ENCODE data around the gene CCDC63.
"Not testable (repeated sequence)": the region's sequence is repeated elsewhere in the genome, so short reads cannot be mapped to it uniquely, and the experiment has no call there.

The CCDC63 gene

DNA sequence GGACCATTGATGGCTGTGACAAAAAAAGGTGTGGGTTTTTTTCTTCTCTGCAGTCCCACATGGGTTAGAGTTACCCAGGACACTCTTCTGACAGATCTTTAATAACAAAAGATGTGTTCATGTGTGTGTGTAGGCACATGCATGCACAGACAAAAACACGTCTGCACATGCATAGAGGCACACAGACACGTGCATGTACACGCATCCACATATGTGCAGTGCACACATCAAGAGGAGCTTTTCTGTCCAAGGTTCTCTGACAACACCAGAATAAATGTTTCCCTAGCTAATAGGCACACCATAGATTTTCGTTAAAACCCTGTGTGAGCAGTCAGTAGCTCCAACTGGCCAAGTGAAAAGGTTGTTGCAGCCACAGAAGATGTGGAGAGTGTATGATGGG, 76.4 kb downstream of the CCDC63 start:
- DNase-seq (ENCODE audit: low read depth in 2 of 2) = no peak

- no peak for DNase-seq (ENCODE audit: low read depth in 2 of 2)
These were observed 77.0 kb downstream of the CCDC63 start for GRCh38 chr12:110923692-110924334.

DNA sequence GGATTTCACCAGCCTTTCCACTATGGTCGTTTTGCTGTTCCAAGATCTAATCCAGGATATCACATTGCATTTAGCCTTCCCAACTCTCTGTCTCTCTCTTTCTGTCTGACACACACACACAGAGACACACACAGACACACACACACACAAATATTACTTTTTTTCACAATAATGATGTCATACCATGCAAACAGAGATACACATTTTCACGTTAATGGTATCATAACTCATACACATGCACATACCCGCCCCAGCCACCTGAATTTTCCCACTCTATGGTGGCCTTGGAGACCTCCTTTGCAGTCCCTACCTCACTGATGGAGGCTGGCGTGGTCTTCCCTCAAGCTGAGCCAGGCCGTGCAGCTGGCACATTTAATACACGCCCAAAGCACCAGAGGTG, 80.8 kb downstream of the CCDC63 start:
- no peak for DNase-seq (ENCODE audit: low read depth in 2 of 2)

GRCh38 chr12:110928700-110929099, 81.9 kb downstream of the CCDC63 start:
- DNase-seq (ENCODE audit: low read depth in 2 of 2) = no peak

- DNase-seq (ENCODE audit: low read depth in 2 of 2) = no peak
These were observed 83.0 kb downstream of the CCDC63 start for GRCh38 chr12:110929818-110930217.

- no peak for DNase-seq (ENCODE audit: low read depth in 2 of 2)
These were observed 83.8 kb downstream of the CCDC63 start for GRCh38 chr12:110930348-110931314.

DNA sequence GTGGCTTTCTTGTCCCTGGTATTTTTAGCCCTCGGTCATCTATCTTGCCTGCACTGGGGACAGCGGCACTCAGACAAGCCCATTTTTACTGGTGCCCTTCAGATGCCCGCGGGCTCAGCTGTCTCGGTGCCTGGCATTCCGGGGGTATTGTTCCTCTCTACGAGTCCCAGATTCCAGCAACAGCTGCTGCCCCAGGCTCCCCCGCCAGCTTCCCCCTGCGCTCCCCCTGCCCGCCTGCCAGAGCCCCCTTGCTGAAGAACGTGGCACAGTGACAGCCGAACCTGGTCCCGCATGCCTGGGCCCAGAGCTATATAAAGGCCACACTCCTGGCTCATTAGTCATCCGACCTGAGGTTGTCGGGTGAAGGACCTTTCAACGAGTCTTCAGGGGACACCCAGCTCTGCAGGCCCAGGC, 84.5 kb downstream of the CCDC63 start:
- no peak for DNase-seq (ENCODE audit: low read depth in 2 of 2)

DNA sequence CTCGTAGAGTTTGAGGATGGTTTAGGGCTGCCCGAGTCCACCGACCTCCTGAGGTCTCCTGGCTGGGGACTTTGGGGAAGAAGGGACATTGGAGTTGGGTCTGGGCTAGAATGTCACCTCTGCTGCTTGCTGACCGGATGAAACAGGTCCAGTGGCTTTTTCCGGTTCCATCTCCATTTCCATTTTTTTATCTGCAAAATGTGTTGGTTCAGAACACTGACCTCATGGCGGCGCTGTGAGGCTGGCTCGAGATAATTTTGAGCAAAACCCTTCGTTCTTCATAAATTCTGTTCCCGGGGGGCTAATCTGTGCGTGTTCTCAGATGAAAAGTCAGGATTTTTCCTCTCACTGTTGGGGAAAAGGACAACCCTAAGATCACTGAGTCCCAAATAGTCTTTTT, 85.3 kb downstream of the CCDC63 start:
- DNase-seq (ENCODE audit: low read depth in 2 of 2) = no peak

GRCh38 chr12:110933326-110933974, 86.7 kb downstream of the CCDC63 start:
- no peak for DNase-seq (ENCODE audit: low read depth in 2 of 2)

DNA sequence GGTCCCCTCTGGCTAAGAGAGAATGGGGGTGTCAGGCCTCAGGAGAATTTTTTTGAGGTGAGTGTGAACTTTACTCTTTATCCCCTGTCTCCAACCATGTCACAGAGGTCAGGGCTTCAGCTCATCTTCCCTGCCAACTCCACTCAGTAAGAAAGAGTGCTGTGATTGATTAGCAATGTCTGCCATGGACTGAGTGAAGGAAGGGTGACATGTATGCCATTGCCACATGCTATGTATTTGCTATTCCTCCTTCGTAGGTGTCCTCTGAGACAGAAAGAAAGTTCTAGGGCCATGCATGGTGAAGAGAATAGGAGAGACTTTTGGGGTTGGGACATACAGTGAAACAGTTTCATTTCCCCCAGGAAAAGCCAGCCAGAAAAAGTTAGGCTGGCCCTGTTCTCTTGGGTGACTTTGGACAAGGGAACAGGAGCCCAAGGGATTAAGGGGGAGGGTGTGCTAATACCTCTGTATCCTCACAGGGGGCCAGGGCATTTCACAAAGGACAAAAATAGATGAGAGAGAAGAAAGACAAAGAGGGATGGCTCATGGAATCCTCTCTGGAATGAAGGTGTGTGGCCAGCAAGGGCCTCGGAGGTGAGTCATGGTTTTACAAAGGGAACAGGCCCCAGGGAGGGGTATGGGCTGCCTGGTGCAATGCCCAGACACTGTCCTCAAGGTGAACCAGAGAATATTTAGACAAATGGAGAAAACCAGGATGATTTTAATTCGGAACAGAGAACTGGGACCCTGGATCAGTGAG, 87.5 kb downstream of the CCDC63 start:
- DNase-seq (ENCODE audit: low read depth in 2 of 2) = no peak

DNA sequence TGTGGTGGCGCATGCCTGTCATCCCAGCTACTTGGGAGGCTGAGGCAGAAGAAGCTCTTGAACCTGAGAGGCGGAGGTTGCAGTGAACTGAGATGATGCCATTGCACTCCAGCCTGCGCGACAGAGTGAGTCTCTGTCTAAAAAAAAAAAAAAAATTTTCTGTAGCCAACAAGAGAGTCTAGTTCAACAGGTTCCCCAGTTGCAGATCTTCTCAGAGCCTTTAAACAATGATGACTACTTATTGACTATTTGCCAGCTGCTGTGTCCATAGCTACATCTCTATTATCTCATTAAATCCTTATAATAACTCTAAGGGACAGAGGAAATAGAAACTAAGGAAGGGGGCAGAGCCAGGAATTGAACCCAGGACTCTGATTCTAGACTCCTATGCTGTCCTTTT, 88.8 kb downstream of the CCDC63 start:
- DNase-seq (ENCODE audit: low read depth in 2 of 2) = no peak

- DNase-seq (ENCODE audit: low read depth in 2 of 2) = no peak
These were observed 89.7 kb downstream of the CCDC63 start for GRCh38 chr12:110936367-110937103.

- peak; percentile 23 to 34 for DNase-seq (ENCODE audit: low read depth in 2 of 2)
These were observed 90.4 kb downstream of the CCDC63 start for GRCh38 chr12:110937104-110937641.

DNA sequence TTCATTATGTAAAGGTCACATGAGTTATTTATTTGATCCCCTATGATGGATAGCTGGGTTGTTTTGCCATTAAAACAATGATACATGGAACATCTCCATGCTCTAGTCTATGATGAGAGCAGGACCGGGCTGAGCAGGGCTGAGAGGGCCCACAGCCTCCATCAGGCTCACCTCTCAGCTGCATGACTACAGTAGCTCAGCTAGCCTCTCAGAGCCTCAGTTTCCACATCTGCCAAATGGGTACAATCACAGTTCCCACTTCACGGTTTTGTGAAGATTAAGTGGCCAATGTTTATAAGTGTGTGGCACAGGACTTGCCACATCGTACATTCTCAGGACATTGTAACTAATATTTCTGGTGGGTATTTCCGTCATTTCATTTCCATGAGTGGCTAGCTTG, 93.5 kb downstream of the CCDC63 start:
- no peak for DNase-seq (ENCODE audit: low read depth in 2 of 2)

GRCh38 chr12:110940933-110941332, 94.1 kb downstream of the CCDC63 start:
- no peak for DNase-seq (ENCODE audit: low read depth in 2 of 2)

DNA sequence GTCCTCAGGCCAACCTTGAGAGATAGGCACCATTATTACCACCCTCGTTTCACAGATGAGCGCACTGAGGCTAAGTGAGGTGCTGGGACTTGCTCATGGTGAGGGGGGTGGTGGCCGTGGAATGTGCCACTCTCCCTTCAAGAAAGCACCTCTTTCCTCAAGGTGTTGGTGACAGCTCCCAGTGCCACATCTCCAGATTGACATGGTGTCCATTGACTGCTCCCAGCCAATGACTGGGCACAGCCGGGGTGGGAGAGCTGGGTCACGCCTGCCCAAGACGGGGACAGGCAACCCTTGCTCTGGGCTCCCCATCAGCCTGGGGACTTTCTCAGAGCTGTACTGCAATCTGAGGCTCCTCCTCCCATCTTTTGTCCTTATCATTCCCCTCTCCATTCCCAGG, 94.6 kb downstream of the CCDC63 start:
- no peak for DNase-seq (ENCODE audit: low read depth in 2 of 2)

DNA sequence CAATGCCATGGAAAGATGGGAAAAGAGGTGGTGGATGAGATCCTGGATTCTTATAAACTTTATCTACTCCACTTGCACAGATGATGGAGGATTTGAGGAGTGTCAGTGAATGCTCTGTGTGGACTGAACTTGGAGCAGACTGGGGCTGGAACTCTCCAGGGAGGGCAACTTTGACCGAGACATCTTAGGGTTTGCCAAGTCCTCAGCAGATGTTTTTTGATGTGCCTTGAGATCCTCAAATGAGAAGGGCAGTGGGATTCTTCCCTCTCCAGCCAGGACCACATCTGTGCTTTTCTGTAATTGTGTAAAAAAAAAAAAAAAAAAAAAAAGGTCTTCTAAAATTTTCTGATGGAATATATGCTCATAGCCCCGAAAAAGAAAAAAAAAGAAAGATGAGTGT, 96.6 kb downstream of the CCDC63 start:
- DNase-seq (ENCODE audit: low read depth in 2 of 2) = no peak

GRCh38 chr12:110948041-110948440, 101.3 kb downstream of the CCDC63 start:
- no peak for DNase-seq (ENCODE audit: low read depth in 2 of 2)

DNA sequence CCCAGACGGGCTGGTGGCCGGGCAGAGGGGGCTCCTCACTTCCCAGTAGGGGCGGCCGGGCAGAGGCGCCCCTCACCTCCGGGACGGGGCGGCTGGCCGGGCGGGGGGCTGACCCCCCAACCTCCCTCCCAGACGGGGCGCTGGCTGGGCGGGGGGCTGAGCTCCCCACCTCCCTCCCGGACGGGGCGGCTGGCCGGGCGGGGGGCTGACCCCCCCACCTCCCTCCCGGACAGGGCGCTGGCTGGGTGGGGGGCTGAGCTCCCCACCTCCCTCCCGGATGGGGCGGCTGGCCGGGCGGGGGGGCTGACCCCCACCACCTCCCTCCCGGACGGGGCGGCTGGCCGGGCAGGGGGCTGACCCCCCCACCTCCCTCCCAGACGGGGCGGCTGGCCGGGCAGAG, 103.7 kb downstream of the CCDC63 start:
- not testable (repeated sequence) for DNase-seq (ENCODE audit: low read depth in 2 of 2)

- DNase-seq (ENCODE audit: low read depth in 2 of 2) = not testable (repeated sequence)
These were observed 104.1 kb downstream of the CCDC63 start for GRCh38 chr12:110950867-110951266.

Data from stimulated activated CD4-positive, alpha-beta T cell treated with anti-CD3 and anti-CD28 coated beads, Interleukin-15, amount 100 ng/mL, for 48 hours (primary cell).